GM18499 (cell line): Measurements from ENCODE around the gene C10orf90.

Experiments
- ATAC-seq: cut with Tn5 transposase; IDR thresholded peaks from one replicate; pipeline ENCODE4 v1.9.1; 2021; ENCODE audit warnings: moderate number of reproducible peaks; ENCODE audit not compliant: insufficient read depth, unreplicated experiment

Gene C10orf90, protein sequence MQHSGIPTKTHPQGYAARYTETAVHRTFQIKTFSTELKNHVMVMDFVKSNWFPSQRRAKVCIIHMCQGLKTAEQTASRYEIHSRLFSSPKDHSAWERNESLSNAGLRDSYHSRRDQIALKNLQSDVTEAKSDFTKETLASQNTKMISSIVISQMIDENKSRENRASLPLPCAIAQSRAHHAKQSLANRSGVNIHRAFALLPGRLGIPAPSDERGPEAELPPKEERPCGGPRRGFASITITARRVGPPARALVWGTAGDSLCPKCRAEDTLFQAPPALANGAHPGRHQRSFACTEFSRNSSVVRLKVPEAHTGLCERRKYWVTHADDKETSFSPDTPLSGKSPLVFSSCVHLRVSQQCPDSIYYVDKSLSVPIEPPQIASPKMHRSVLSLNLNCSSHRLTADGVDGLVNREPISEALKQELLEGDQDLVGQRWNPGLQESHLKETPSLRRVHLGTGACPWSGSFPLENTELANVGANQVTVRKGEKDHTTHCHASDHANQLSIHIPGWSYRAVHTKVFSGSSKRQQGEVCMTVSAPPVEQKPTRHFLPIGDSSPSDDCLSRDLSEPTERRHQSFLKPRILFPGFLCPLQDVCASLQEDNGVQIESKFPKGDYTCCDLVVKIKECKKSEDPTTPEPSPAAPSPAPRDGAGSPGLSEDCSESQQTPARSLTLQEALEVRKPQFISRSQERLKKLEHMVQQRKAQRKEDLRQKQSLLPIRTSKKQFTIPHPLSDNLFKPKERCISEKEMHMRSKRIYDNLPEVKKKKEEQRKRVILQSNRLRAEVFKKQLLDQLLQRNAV

DNA sequence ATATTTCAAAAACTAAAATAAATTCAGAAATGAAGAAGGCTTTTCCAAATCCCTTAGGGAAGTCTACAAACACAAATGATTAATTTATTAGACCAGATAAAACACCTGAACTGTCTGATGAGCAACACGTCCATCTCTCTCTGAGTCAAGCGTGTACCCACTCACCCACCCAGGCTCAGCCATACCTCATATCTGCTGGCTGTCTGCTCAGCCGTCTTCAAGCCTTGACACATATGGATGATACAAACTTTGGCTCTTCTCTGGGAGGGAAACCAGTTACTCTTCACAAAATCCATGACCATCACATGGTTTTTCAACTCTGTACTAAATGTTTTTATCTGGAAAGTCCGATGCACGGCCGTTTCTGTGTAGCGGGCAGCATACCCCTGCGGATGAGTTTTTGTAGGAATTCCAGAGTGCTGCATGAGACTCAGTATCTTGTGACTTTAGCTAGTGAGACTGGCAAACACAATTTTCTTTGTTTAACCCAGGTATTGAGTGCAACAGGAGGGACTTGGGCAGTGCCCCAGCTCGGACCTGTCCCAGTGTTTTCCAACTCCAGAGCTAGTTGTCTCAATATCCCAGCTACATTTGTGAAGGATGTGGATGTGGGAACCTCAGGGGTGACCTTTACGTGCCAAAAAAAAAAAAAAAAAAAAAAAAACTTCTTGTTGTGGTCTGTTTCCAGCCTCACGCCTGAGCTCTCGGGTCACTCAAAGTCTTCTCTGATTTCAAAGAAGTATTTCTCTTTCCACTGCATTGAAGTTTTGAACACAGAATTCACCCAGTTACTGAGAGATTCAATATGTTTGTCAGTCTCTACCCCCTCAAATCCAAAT, at the start of gene C10orf90:
C10orf90 (minus strand) TSS at position 638 of the 839 bp plus-strand sequence; CDS start at position 425, 213 bp downstream.
- no peak for ATAC-seq

DNA sequence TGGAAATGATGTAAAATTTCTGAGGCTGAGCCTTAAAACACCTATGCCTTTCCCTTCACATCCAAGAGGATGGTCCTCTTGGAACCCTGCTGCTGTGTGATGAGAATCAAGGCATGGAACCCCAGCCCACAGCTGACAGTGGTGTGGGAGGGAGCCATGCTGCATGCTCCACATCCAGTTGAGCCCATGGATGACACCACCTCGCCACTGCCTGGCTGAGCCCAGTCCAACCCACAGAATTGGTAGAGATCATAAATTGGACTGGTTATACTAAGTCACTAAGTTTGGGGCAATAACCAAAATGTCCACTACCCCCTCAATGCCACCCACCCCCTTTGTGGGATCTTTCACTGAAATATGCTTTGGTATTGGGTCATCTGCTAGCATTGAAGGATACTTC, 45.9 kb upstream of the C10orf90 start:
- no peak for ATAC-seq

DNA sequence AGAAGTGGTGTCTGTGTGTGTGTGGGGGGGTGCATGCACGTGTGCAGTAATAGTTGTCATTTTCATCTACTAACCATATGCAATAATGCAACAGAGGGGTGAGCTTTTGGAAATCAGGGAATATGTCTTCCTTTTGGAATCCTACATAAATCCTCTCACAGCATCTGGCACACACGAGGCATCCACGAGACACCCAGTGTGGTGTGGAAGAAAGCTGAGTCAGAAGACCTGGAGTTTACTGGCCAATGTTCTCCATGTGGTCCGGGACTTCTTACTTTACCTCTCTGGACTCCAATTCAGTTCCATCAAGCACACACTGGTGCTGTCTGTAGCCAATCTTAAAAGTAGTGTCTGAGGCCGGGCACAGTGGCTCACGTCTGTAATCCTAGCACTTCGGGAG, 43.1 kb upstream of the C10orf90 start:
- no peak for ATAC-seq

DNA sequence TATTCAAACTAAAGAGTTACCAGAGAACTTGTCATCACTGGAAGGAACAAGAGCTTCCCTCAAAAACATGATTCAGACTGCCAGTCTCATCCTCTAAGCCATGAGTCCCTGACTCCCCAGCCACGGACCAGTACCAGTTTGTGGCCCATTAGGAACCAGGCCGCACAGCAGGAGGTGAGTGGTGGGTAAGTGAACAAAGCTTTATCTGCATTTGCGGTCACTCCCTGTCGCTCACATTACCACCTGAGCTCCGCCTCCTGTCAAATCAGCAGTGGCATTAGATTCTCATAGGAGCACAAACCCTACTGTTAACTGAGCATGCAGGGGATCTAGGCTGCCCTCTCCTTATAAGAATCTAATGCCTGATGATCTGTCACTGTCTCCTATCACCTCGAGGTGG, 42.2 kb upstream of the C10orf90 start:
- ATAC-seq: no peak

GRCh38 chr10:126705951-126706565, 35.6 kb upstream of the C10orf90 start:
- ATAC-seq: no peak

DNA sequence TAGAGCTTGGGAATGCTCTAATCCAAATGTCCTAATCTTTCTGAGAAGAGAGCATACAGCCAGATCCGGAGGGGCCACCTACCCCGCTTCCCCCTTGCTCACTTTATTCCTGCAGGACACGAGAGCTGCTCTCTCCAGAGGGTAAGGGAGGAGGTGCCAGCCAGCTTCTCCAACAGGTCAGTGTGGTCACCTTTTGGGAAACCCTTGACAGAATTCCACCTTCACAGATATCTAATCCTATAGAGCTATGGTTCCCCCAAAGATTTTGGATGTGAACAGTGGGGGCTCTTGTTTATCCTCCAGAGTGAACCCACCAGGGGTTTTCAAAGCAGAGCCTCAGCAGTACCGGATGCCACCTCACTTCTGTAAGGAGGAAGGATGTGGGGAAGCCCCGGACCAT, 34.6 kb upstream of the C10orf90 start:
- ATAC-seq: no peak

GRCh38 chr10:126704649-126705048, 34.2 kb upstream of the C10orf90 start:
- no peak for ATAC-seq

DNA sequence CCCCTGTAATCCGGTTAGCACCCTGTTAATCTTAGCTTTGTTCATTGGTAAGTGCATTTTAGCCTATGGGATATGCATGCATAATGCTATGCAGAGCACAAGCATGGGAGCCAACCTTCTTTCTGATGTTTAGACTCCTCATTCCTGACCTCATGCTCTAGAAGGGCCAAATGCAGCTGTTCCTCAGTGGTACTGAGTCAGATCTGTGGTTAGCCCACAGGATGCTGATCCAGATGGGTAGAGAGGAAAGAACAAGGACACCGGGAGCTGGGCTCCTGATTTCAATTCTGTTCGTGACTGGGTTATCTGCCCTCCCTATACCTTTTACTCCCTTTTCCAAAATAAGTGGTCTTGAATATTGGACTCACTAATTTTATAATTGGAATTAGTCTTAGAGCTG, 31.7 kb upstream of the C10orf90 start:
- no peak for ATAC-seq

- no peak for ATAC-seq
Observed at GRCh38 chr10:126701526-126701925, 31.0 kb upstream of the C10orf90 start.

DNA sequence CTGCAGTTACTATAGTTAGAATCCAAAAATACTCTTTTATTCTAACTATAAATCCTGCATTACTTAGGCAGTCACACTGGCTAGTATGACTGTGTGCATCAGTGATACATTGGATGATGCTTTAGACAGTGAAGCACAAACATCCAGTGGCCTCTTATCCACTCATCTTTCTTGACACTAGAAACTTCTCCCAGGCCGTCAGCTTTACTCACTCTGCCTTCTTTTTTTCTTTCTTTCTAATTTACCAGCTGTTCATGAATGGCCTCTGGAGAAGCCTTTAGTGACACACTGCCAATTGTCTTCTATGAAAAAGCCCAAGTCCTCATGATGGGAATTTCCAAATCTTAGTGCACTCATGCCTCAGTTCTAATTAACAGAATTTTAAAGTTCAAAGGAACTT, 26.2 kb upstream of the C10orf90 start:
- no peak for ATAC-seq

- no peak for ATAC-seq
Observed at GRCh38 chr10:126691456-126691855, 21.0 kb upstream of the C10orf90 start.

GRCh38 chr10:126690534-126690933, 20.0 kb upstream of the C10orf90 start:
- no peak for ATAC-seq

DNA sequence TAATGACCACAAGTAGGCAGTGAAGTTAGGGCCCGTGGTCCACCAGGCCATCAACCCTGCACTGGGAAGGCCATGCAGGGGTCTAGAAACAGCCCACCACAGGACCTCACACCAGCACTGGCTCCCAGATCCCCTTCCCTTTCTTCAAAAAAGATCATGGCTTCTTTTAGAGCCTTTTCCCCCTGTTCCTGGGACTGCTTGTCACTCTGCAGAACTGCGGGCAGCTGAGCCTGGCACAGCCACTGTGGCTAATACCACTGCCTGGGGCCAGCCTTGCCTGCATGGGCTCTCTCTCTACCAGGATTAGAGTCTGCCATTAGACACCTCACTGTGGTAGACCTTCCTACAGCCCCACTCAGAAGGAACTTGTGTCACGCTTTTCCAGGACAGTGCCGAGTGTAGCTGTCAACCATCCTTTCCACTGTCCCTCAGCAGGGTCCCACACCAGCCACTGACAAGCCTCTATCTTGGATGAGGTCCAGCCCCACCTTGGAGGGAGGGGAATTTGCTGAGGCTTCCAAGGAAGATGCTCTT, 19.0 kb upstream of the C10orf90 start:
- no peak for ATAC-seq

DNA sequence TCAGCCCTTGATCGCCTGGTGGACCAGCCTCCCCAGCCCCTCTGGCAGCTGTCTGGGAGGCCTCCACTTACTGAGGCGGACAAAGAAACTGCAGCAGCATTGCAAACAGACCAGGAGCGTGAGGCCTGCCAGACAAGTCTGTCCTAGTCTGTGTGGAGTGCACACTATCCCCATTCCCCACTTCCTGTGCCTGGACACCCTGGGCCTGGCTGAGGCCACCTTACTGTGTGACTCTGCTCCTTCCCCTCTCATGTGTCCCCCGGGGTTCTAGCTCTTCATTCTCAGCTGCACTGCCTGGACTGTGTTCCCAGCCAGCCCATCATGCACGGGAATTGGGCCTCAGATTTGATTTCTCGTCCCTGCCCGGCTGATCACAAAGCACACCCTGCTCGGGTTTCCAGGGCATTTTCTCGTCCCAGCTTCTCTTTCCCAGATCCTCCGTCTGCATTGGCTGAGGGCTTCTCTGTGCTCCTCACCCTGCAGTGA, 16.7 kb upstream of the C10orf90 start:
- no peak for ATAC-seq

DNA sequence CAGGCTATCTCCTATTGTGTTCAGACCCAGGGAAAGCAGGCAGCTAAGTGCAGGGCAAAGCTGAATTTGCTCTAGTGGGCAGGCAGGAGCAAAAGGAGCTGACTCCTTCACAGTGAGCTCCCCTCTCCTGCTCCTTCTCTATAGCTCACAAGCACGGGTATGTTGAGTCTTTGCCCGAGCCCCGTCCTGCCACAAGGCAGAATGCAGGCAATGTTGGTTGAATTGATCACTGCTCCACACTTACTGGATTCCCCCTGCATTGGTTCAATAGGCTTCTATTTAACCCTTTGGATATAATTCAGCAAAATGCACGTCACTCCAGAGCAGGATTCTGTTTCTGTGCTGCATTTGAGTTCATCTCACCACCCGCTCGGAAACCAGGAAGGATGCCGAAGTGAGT, 16.2 kb upstream of the C10orf90 start:
- ATAC-seq: no peak

GRCh38 chr10:126686268-126686667, 15.8 kb upstream of the C10orf90 start:
- no peak for ATAC-seq

DNA sequence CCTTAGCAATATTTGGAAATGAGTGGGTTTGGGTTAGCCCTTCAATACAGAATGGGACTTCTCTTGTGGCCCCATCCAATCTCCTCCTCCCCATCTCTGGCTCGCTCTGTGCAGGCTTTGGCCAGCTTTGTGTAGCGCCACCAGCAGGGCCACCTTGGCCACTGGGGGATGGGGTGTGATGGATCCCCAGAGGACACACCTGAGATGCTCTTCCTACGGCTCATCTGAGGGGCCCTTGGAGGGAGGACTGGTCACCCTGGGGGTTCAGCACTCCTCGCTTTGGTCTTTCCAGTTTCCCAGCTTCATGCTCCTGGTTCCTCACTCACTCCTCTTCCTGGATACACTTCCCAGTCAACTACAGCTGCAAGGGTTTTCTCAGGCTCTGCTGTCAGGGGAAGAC, 15.3 kb upstream of the C10orf90 start:
- ATAC-seq: no peak

DNA sequence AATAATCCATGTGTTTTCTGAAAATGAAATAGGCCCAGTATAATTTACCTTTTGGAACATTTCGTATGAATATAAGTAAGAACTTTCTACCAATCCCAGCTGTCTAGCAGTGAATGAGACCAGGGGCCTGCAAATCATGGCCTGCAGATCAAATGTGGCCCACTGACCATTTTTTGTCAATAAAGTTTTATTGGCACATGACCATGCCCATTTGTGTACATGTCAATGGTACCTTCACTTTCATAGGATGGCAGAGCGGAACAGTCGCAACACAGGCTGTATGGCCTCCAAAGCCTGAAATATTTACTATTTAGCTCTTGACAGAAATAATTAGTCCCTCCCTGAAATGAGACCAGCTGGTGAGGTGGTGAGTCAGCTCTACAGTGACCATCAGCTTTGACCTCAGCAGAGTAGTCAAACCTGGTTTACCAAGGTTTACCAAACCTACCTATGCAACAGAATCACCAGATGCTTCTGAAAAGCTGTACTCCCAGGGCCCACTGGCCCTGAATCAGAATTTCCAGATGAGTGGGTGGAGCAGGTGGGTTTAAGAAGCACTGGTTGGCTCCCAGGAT, 13.8 kb upstream of the C10orf90 start:
- ATAC-seq: no peak

DNA sequence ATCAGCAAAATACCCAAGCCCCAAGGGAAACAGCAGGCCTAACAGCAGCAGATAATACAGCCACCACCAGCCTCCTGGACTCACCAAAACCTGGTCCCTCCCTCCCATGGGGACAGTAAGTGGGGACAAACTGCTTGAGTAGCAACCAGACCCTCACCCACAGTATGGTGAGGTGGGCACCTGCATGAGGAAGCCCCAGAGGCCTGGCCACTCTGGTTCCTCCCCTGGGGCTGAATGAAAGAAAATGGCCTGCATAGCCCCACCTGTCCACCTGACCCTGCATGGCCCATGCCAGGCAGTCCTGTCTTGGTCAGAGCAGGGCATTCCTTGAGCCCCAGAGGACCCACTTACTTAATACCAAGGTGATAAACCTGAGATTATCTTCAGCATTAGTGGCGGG, 13.0 kb upstream of the C10orf90 start:
- no peak for ATAC-seq
